K562 (cell line): ENCODE data around the gene TPR. TPM values are rescaled to one million over a fixed set of nuclear protein-coding genes. Genes with fewer than 3 reads are reported as not detected.

Experiments
- ATAC-seq: fragments of 200-7000 bp; cut with Tn5 transposase; 3 replicates; pipeline ENCODE4 v1.9.1; 2020; ENCODE audit warnings: moderate library complexity
- BruUV-seq: library from RNA; stranded (reverse); fragments of 400-500 nt; replicated peaks from 2 replicates; lab custom pipeline; 2021; lab: Mats Ljungman, UMichigan
- CTCF ChIA-PET: fragments of 300-600 bp; formaldehyde crosslinking; extraction: SDS; loops from one replicate; lab custom pipeline; 2021; ENCODE audit warnings: low intra/inter-chr PET ratio; lab: Yijun Ruan, JAX
- POLR2A ChIA-PET: fragments of 300-600, 350-650 bp; sonication (Branson Sonifier 250); formaldehyde crosslinking; extraction: SDS; loops from one replicate; lab custom pipeline; 2021; ENCODE audit warnings: antibody characterized with exemption, inconsistent platforms; lab: Yijun Ruan, JAX
- DNase-seq, 4 experiments: peaks; one replicate each; pipeline versions ENCODE4 v3.0.0 to v3.0.0-alpha.2; 2011 to 2018; ENCODE audit warnings: low spot score in 3 of 4, mixed read lengths in 3 of 4; ENCODE audit errors: extremely low read depth in 1 of 4
- FAIRE-seq: peaks from 2 replicates; lab custom pipeline; 2011; peaks lifted over from hg19 to GRCh38; lab: Jason Lieb, UNC
- H2AFZ ChIP-seq: 2 replicates; pipeline ENCODE4 v1.6.0; 2011; ENCODE audit warnings: low read depth, low read length, control low read depth, inconsistent platforms
- H3K27ac ChIP-seq: fragments of 200-600 bp; 3 replicates; pipeline ENCODE4 v1.8.0; 2011; ENCODE audit warnings: low read depth, mild to moderate bottlenecking, control low read depth, inconsistent platforms, low read length, moderate library complexity, mixed read lengths; ENCODE audit errors: extremely low read depth
- H3K27me3 ChIP-seq, 2 experiments: fragments of 300-600 bp in 1 of 2; 2 replicates in 1 of 2; 3 replicates in 1 of 2; pipeline versions ENCODE4 v1.6.0 to v1.8.0; 2011; ENCODE audit warnings: inconsistent platforms in 2 of 2, low read length in 2 of 2, mild to moderate bottlenecking in 1 of 2, mixed read lengths in 1 of 2, moderate library complexity in 1 of 2; ENCODE audit not compliant: control insufficient read depth in 2 of 2, insufficient read depth in 2 of 2
- H3K36me3 ChIP-seq: fragments of 300-600 bp; 3 replicates; pipeline ENCODE4 v1.8.0; 2011; ENCODE audit warnings: mild to moderate bottlenecking, low read length, inconsistent platforms; ENCODE audit not compliant: control insufficient read depth, insufficient read depth
- H3K4me1 ChIP-seq, 2 experiments: fragments of 200-600 bp in 1 of 2; replicated peaks in 1 of 2; 2 replicates in 1 of 2; 3 replicates in 1 of 2; pipeline versions ENCODE4 v1.5.1 to v1.8.0; 2011; ENCODE audit warnings: inconsistent platforms in 2 of 2, low read length in 2 of 2, mild to moderate bottlenecking in 1 of 2, mixed read lengths in 1 of 2, moderate library complexity in 1 of 2; ENCODE audit not compliant: control insufficient read depth in 2 of 2, insufficient read depth in 2 of 2
- H3K4me2 ChIP-seq: 2 replicates; pipeline ENCODE4 v1.6.1; 2011; ENCODE audit warnings: low read length, control low read depth, inconsistent platforms, mixed read lengths; ENCODE audit not compliant: insufficient read depth
- H3K4me3 ChIP-seq: fragments of 200-600 bp; sonication (generic), shearing (Covaris generic); 2 replicates; pipeline ENCODE4 v1.5.1; 2016; ENCODE audit warnings: control low read depth, inconsistent platforms
- H3K79me2 ChIP-seq: fragments of 200-600 bp; 3 replicates; pipeline ENCODE4 v1.8.0; 2011; ENCODE audit warnings: low read length, inconsistent platforms; ENCODE audit not compliant: control insufficient read depth, insufficient read depth
- H3K9ac ChIP-seq, 2 experiments: 2 replicates each; pipeline versions ENCODE4 v1.6.0 to v1.6.1; 2011; ENCODE audit warnings: low read depth in 2 of 2, low read length in 2 of 2, control low read depth in 1 of 2, inconsistent platforms in 1 of 2, mild to moderate bottlenecking in 1 of 2, mixed read lengths in 1 of 2; ENCODE audit not compliant: insufficient read depth in 1 of 2
- H3K9me1 ChIP-seq: one replicate; pipeline ENCODE4 v1.6.0; 2011; ENCODE audit warnings: inconsistent platforms, mild to moderate bottlenecking, low read length, moderate library complexity; ENCODE audit not compliant: control insufficient read depth, insufficient read depth
- H3K9me3 ChIP-seq: replicated peaks from 2 replicates; pipeline ENCODE4 v1.5.1; 2011; ENCODE audit warnings: low read depth, low read length, inconsistent platforms; ENCODE audit not compliant: control insufficient read depth, insufficient read depth
- H4K20me1 ChIP-seq: replicated peaks from 2 replicates; pipeline ENCODE4 v1.6.1; 2011; ENCODE audit warnings: low read length, inconsistent platforms, mixed read lengths; ENCODE audit not compliant: control insufficient read depth, insufficient read depth
- AFF4 ChIP-seq: sonication (generic); formaldehyde crosslinking; IDR thresholded peaks from 2 replicates; pipeline ENCODE4 v1.8.0; 2023; ENCODE audit warnings: mild to moderate bottlenecking, missing genetic modification reagents
- ARHGAP35 ChIP-seq: fragments of 450-650 bp; IDR thresholded peaks from 2 replicates; pipeline ENCODE4 v1.6.1; 2018; ENCODE audit not compliant: partially characterized antibody
- BACH1 ChIP-seq: fragments of 200-800 bp; sonication (Bioruptor generic); IDR thresholded peaks from 2 replicates; pipeline ENCODE4 v1.6.1; 2016; ENCODE audit warnings: missing genetic modification characterization, missing compliant biosample characterization
- DDX20 ChIP-seq: fragments of 450-650 bp; IDR thresholded peaks from 2 replicates; pipeline ENCODE4 v1.6.1; 2016; ENCODE audit warnings: missing genetic modification characterization, low read depth, mild to moderate bottlenecking, missing compliant biosample characterization, moderate library complexity
- EGR1 ChIP-seq: fragments of 450-650 bp; conservative IDR thresholded peaks from 2 replicates; pipeline ENCODE4 v1.6.1; 2017; ENCODE audit warnings: mild to moderate bottlenecking
- PURB ChIP-seq: sonication (generic); formaldehyde crosslinking; IDR thresholded peaks from 2 replicates; pipeline ENCODE4 v1.9.0; 2021; ENCODE audit warnings: low read depth, mild to moderate bottlenecking, missing genetic modification reagents
- SMAD2 ChIP-seq: fragments of 150-350 bp; IDR thresholded peaks from 2 replicates; pipeline ENCODE4 v1.6.1; 2014; ENCODE audit warnings: low read depth, mild to moderate bottlenecking, low read length
- SRSF7 ChIP-seq: fragments of 200-400 bp; formaldehyde crosslinking; optimal IDR thresholded peaks from 2 replicates; pipeline ENCODE3; 2017; ENCODE audit warnings: mild to moderate bottlenecking, low read depth, low read length
- TAF9B ChIP-seq: fragments of 450-650 bp; IDR thresholded peaks from 2 replicates; pipeline ENCODE4 v1.6.1; 2018; ENCODE audit warnings: mild to moderate bottlenecking; ENCODE audit not compliant: partially characterized antibody
- TEAD1 ChIP-seq, 2 experiments: fragments of 450-650 bp in 1 of 2; sonication (generic) in 1 of 2; formaldehyde crosslinking; IDR thresholded peaks; 2 replicates each; pipeline versions ENCODE4 v1.4.0 to v1.8.0; 2020 to 2022; ENCODE audit warnings: mild to moderate bottlenecking in 2 of 2, missing genetic modification reagents in 1 of 2
- USF2 ChIP-seq: sonication (generic); formaldehyde crosslinking; IDR thresholded peaks from 2 replicates; pipeline ENCODE4 v1.5.0; 2020; ENCODE audit warnings: missing genetic modification reagents
- YBX1 ChIP-seq: fragments of 450-650 bp; IDR thresholded peaks from 2 replicates; pipeline ENCODE4 v1.7.1; 2016; ENCODE audit warnings: mild to moderate bottlenecking
- ZMIZ1 ChIP-seq, 2 experiments: fragments of 150-350 bp in 1 of 2; IDR thresholded peaks; 2 replicates each; pipeline ENCODE4 v1.6.1; 2012 to 2016; ENCODE audit warnings: low read depth in 2 of 2, low read length in 2 of 2, mild to moderate bottlenecking in 1 of 2, moderate library complexity in 1 of 2
- WGBS: fragments of 100-300 bp; shearing (Covaris generic); methylation state at CpG from one replicate; pipeline ENCODE4 v1.1.6; 2016; ENCODE audit warnings: low coverage, mixed read lengths; ENCODE audit not compliant: insufficient coverage; ENCODE audit errors: missing lambda C conversion rate; 5-methylcytosine and 5-hydroxymethylcytosine counted together
- in situ Hi-C: fragments of 300-500 bp; cut with MboI; formaldehyde crosslinking; loops from 4 replicates; pipeline ENCODE4 v1.15.0; 2018; ENCODE audit warnings: inconsistent platforms, mixed read lengths
- intact Hi-C: fragments of 100-400 bp; cut with micrococcal nuclease; formaldehyde crosslinking; loops from 2 replicates; pipeline ENCODE4 v1.14.2; 2022
- polyA plus RNA-seq, 8 experiments: library from polyadenylated mRNA; depleted of rRNA in 4 of 8; stranded (reverse) in 5 of 8; unstranded in 3 of 8; fragments of >200 nt; fragmentation: Nextera tagmentation in 2 of 8; fragmentation: Illumina TruSeq in 1 of 8; extraction: Ambion mirVana in 2 of 8; extraction: Trizol in 1 of 8; gene quantifications; 2 replicates each; pipeline versions ENCODE4 v1.2.1 to v1.2.3, GENCODE V29; 2011 to 2014; ENCODE audit warnings: inconsistent platforms in 1 of 8, missing spikeins in 1 of 8
- total RNA-seq, 7 experiments: library from RNA; depleted of rRNA in 6 of 7; stranded (reverse); fragments of >200 nt in 6 of 7; fragmentation: Illumina TruSeq in 2 of 7; extraction: Trizol in 2 of 7; gene quantifications; 2 replicates each; pipeline versions ENCODE4 v1.2.1 to v1.2.3, GENCODE V29; 2011 to 2021; ENCODE audit warnings: low replicate concordance in 1 of 7

The TPR gene
- total and polyA plus RNA-seq, 9 of the 15 experiments (the other 6 are each of a cell fraction or from before 2014, with no cell fraction given): 48.5 to 167 (median 138) TPM

- TF ChIP-seq ZMIZ1 (IDR thresholded peaks at IDR 0.05; ENCODE audit: low read depth in 2 of 2, low read length in 2 of 2): no peak
Observed at GRCh38 chr1:186302381-186302920, 72.6 kb downstream of the TPR start (continued).

GRCh38 chr1:186301448-186301847, 73.6 kb downstream of the TPR start:
- ChIA-PET POLR2A (no interaction called here), CTCF (no interaction called here)
- no peaks in the 10 kb centered on the region for H3K4me1 ChIP-seq
- in situ Hi-C loops (no loop called here), intact Hi-C loops (loop anchor here (5.0 kb wide), 1 partner anchor 686 kb away; no protein-coding TSS in a partner anchor)
- H3K9ac ChIP-seq: no peak overlapping the region
- peak; percentile 30; the same call in 2 of the 3 replicates for ATAC-seq
- no TSS peak for BruUV-seq
- no peak for FAIRE-seq
- H4K20me1 ChIP-seq: no peaks in the 10 kb centered on the region
- H3K4me3 ChIP-seq: no peak overlapping the region
- 1% methylated on average over 7 of the region's 7 CpGs for WGBS
- H3K27me3 ChIP-seq: peaks cover 11% of the 10 kb centered on the region in 2 experiments; a peak in 4 of 5 replicates
- H3K27ac ChIP-seq: no peak overlapping the region
- no peak overlapping the region for H2AFZ ChIP-seq
- H3K9me3 ChIP-seq: no peaks in the 10 kb centered on the region
- no peak for DNase-seq
- H3K79me2 ChIP-seq: no peaks in the 10 kb centered on the region
- H3K36me3 ChIP-seq: no peaks in the 10 kb centered on the region
- no peaks in the 10 kb centered on the region for H3K9me1 ChIP-seq
- H3K4me2 ChIP-seq: no peak overlapping the region
- TF ChIP-seq DDX20: no peak
- no peak for TF ChIP-seq USF2 (CRISPR knock-in tag)
- TF ChIP-seq PURB (CRISPR knock-in tag): no peak
- TF ChIP-seq ARHGAP35: no peak
- TF ChIP-seq TEAD1 (CRISPR knock-in tag; IDR thresholded peaks at IDR 0.05): no peak
- TF ChIP-seq EGR1: no peak
- no peak for TF ChIP-seq AFF4
- no peak for TF ChIP-seq BACH1 (tag)
- no peak for TF ChIP-seq YBX1
- TF ChIP-seq SRSF7: no peak
- no peak for TF ChIP-seq TAF9B
- TF ChIP-seq SMAD2: no peak
